Cortex of kidney (tissue), 1 donor: ENCODE measurements around the gene GNAQ.

ENCODE experiments used
- DNase-seq: peaks from one replicate; lab custom pipeline; 2025; lab: John Stamatoyannopoulos, UW

GNAQ gene

GRCh38 chr9:78031893-78032729, 500 bp upstream of the GNAQ start:
- DNase-seq: no peak

GRCh38 chr9:78030553-78031443, 813 bp downstream of the GNAQ start:
- no peak for DNase-seq

GRCh38 chr9:78030296-78030552, 1.4 kb downstream of the GNAQ start:
- DNase-seq: no peak

GRCh38 chr9:78029551-78030295, 1.9 kb downstream of the GNAQ start:
- DNase-seq: no peak

- no peak for DNase-seq
Measured at GRCh38 chr9:78028926-78029325, 2.7 kb downstream of the GNAQ start.

- DNase-seq: no peak
Measured at GRCh38 chr9:78026947-78027346, 4.7 kb downstream of the GNAQ start.

- DNase-seq: no peak
Measured at GRCh38 chr9:78026416-78026815, 5.2 kb downstream of the GNAQ start.

- no peak for DNase-seq
Measured at GRCh38 chr9:78025186-78025585, 6.4 kb downstream of the GNAQ start.

GRCh38 chr9:78023003-78023741, 8.4 kb downstream of the GNAQ start:
- DNase-seq: no peak

GRCh38 chr9:78021697-78022096, 9.9 kb downstream of the GNAQ start:
- DNase-seq: no peak

GRCh38 chr9:78017190-78017693, 14.4 kb downstream of the GNAQ start:
- DNase-seq: no peak

GRCh38 chr9:78015241-78015640, 16.4 kb downstream of the GNAQ start:
- no peak for DNase-seq

GRCh38 chr9:78014776-78015175, 16.8 kb downstream of the GNAQ start:
- DNase-seq: no peak

GRCh38 chr9:78013934-78014333, 17.7 kb downstream of the GNAQ start:
- DNase-seq: no peak

GRCh38 chr9:78011049-78011448, 20.6 kb downstream of the GNAQ start:
- no peak for DNase-seq

GRCh38 chr9:78010445-78010844, 21.2 kb downstream of the GNAQ start:
- DNase-seq: no peak

GRCh38 chr9:78009186-78009585, 22.4 kb downstream of the GNAQ start:
- DNase-seq: no peak

GRCh38 chr9:78006734-78007133, 24.9 kb downstream of the GNAQ start:
- DNase-seq: no peak

- no peak for DNase-seq
Measured at GRCh38 chr9:78005231-78006002, 26.2 kb downstream of the GNAQ start.

- no peak for DNase-seq
Measured at GRCh38 chr9:78004478-78005229, 27.0 kb downstream of the GNAQ start.
